DMS 273 treated with DMSO at 0.1 percent for 48 hours (cell line): ENCODE data around the gene DLX1.
"Not testable (repeated sequence)": the region's sequence is repeated elsewhere in the genome, so short reads cannot be mapped to it uniquely, and the experiment has no call there.

Experiments used
- DNase-seq: peaks from one replicate; lab custom pipeline; 2025; lab: John Stamatoyannopoulos, UW

Gene DLX1

GRCh38 chr2:172098650-172099471 is 13.6 kb downstream of the DLX1 start:
- no peak for DNase-seq

DNA sequence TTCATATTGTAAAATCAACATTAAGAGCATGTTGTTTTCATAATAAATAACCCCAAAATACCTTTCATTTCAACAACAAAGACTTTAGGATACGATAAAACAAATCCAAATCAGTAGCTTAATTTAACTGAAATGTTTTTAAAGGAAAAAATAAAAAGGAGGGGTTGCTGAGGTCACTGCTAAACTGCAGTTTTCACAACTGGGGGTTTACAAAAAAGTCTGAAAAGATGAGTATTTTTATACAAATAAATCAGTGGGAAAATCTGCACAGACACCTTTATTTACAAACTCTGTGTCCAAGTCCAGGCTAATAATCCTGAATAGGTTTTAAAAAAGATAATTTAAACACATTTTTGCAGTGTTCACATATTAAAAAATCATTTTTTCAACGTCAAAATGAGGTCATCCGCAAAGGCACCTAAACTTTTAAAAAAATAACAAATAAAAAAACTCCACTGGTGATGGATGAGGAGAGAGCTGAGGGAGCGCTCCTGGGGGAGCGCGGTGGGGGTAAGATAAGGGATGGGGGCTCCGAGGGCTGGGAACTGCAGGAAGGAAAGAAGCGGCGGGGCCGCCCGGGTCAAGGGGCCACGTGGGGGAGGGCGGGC is 14.3 kb downstream of the DLX1 start:
- DNase-seq: no peak

GRCh38 chr2:172100080-172100934 is 15.0 kb downstream of the DLX1 start:
- no peak for DNase-seq

- no peak for DNase-seq
These were observed 15.9 kb downstream of the DLX1 start for GRCh38 chr2:172100935-172101820.

DNA sequence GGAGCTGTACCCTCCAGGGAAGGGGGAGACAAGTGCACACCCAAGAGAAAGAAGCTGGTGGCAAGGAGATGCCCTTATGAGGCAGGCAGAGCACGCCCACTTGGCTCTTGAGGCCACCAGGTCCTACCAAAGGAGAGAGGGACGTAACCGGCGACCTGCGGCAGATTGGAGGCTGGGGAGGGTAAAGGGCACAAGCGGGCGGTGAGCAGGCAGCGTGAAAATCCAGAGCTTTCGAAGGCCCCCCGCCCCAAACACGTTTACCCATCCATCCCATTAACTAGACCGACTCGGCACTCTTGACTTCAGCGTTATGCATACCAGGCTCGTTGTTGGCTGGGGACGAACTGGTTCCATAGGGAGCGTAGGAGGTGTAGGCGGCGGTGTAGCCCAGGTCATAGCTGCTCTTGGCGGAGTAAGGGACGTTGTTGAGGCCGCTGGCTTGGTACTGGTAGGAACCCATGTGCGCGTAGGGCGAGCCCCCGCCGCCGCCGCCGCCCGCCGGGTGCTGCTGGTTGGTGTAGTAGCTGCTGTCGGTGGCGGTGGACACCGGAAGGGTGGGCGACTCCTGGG is 16.6 kb downstream of the DLX1 start:
- DNase-seq: no peak

- peak; percentile 90 for DNase-seq
These were observed 17.4 kb downstream of the DLX1 start, which contains the start of gene DLX2 for GRCh38 chr2:172102391-172103359. TSS of gene DLX2 (minus strand) at chr2:172102900. CDS start at chr2:172102538, 362 bp downstream.

DNA sequence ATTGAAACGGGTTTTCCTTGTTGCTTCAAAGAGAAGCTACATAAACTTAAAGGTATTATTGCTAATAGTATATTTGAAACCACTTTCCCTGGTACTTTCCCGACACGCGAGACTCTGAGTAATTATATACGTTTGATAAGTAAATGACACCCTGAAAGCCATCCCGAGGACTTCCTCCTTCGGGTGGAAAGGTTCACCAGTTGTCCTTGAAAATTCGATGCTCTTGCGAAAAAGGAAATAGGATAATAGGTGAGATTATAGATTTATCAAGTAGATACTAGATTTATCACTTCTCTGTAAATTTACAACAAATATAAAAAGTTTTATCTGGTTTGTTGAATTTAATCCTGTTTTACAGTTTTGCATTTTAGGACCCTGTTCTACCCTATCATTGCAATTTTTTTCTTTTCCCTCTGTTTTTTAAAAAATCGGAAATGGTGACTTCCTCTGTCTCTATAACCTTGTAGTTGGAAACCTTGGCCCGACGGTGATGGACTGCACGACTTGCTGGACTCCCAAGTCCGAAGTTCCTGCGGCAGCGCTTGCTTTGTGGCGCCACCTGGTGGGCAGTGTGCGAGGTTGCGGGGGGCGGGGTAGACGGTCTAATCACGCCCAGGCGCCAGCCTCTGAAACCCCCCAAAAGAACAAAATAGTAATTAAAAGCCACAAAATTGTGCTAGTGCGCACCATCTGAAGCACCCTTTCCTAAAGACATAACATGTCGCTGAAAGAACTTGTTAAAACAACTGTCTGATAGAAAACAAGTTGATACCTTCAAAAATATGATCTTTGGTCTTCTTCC is 18.4 kb downstream of the DLX1 start:
- DNase-seq: peak; percentile 38

DNA sequence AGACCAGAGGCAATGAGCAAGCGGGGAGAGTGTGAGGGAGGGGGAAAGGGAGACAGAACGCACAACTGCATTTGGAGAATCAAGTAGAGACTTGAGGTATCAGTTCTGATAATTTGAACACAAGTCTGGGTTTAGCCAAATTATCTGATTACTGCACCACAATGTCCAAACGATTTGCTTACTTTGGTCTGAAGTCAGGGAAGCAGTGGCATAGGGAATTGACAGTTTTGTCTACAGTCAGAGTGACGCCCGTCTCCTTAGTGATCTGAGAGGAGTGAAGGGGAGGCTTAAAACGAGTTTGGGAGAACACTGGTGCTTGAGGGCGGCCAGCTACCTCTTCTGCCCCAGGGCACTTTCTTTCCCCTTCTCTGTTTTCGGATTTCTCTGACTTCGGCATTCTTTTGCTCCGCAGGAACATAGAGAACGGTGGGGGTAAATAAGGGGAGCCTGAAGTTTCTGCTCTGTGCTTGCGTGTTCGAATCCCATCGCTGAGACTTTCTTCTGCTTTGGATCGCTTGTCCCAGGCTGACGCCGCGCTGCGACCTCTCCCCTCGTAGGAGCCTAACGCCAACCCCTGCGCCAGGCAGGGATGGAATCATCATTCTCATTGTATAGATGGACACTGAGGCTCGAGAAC is 20.3 kb downstream of the DLX1 start:
- DNase-seq: no peak

DNA sequence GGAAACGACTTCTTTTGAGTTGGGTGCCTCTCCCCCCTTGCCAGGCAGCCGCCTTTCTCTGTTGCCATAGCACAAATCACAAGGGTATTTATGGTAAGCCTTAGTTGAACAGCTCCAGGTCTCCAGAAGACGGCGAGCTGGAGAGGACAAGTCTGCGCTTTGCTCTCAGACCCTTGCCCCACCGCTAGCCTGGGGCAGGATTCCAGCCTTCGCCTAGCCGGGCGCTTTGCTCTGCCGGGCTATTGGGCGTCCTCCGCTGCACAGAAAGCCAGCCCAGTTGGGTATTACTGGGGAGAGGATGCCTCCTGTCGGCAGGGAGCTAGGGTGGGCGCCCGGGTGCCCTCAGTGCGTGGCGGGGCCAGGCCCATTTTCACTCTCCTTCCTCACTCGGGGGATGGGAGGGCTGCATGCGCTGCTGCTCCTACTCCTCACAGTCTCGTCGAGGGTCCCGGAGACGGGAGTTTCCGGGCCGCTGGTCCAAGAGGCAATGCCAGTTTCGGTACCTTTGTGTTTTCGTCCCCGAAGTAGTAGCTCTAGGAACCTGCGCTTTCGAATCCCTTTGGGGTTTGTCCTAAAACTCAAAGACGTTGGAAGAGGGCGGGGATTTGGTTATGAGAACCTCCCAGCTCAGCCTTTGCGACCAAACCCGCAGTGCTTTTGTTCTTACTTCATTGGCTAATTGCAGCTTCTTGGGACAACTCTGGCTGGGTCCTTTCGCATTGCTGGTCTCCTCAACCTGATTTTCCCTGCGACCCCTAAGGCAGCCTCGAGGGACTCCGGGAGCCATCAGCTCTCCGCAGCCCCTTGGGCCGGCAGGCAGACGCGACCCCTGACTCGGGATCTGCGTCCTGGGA is 21.0 kb downstream of the DLX1 start:
- DNase-seq: no peak

- DNase-seq: no peak
These were observed 22.6 kb downstream of the DLX1 start for GRCh38 chr2:172107690-172108586.

DNA sequence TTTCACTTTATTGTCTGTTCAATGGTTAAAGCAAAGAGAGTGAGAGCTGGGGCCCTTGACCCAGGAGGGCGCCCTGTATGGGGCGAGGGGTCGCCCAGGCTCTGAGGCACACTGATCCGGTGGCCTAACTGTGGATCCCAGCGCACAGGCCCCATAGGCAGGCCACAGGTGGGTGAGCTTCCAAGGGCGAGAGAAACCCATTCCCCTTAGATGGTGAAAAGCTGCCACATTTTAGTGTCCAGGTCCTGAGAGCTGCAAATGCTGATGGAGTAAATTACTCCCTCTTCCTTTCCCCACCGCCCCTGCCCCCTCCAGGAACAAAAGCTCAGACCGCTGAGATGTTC is 23.3 kb downstream of the DLX1 start:
- no peak for DNase-seq

- DNase-seq: no peak
These were observed 24.1 kb downstream of the DLX1 start for GRCh38 chr2:172109256-172109987.

DNA sequence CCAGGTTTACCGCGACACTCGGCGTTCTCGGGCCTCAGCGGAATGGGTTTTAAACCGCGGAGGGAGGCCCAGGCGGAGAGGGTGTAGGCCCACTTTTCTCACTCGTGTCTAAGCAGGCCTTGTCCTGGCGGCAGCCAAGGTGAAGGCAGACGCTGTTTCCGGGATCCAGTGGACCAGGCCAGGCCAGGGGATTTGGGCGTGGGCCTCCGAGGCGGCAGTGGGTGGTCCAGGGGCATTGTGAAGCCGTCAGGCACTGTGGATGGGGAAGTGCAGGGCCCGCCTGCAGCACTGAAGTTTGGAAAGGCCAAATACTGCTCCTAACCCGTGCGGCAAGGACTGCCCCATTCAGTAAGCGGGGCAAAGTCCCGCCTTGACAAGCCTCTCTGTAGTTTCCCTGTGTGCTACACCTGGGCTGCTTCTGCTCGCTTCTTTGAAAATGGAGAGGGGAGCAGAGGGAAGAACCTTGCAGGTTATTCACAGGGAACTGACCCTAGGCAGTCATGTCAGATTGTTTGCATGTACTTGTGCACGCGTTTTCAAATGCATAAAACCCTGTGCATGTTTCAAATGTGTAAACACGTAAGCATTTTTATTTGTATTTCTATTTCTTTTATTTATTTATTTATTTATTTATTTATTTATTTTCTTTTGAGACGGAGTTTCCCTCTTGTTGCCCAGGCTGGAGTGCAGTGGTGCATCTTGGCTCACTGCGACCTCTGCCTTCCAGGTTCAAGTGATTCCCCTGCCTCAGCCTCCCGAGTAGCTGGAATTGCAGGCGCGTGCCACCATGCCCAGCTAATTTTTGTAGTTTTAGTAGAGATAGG is 24.9 kb downstream of the DLX1 start:
- no peak for DNase-seq

- DNase-seq: no peak
These were observed 28.3 kb downstream of the DLX1 start for GRCh38 chr2:172113617-172114016.

DNA sequence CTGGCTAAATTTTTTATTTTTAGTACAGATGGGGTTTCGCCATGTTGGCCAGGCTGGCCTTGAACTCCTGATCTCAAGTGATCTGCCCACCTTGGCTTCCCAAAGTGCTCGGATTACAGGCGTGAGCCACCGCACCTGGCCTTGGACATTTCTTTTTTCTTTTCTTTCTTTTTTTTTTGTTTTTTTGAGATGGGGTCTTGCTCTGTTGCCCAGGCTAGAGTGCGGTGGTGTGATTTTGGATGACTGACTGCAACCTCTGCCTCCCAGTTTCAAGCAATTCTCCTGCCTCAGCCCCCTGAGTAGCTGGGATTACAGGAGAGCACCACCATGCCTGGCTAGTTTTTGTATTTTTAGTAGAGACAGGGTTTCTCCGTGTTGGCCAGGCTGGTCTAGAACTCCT is 28.9 kb downstream of the DLX1 start:
- DNase-seq: not testable (repeated sequence)
